ENCODE results near the gene URAD.

DNA sequence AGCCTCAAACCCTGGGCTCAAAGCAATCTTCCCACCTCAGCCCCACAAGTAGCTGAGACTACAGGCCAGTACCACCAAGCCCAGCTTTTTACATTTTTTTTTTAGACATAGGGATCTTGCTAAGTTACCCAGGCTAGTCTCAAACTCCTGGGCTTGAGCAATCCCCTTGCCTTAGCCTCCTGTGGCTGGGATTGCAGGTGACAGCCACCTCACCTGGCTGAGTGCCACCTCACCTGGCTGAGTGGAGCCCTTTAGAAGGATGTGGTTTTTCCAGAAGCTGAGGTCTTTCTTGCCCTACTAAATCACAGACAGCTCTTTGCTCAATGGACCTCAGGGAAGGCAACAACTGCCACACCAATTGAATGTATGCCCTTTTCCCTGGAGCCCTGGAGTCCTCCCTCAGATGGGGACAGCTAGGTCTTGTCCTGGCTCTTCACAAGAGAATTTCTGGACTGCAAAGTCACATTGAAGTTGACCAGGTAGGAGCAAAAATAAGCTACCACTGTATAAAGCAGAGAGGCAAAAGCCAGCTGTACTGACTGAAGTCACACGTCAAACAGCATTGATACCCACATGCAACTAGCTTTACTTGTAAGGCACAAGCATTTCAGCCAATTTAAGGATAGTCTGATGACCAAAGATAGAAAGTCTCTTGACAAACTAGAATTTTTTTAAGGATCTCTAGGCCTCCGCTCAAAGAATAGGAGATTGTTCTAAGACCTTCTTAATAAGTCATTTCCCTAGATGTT, 54.7 kb downstream of the URAD start:
- TF ChIP-seq, protein P1, sequence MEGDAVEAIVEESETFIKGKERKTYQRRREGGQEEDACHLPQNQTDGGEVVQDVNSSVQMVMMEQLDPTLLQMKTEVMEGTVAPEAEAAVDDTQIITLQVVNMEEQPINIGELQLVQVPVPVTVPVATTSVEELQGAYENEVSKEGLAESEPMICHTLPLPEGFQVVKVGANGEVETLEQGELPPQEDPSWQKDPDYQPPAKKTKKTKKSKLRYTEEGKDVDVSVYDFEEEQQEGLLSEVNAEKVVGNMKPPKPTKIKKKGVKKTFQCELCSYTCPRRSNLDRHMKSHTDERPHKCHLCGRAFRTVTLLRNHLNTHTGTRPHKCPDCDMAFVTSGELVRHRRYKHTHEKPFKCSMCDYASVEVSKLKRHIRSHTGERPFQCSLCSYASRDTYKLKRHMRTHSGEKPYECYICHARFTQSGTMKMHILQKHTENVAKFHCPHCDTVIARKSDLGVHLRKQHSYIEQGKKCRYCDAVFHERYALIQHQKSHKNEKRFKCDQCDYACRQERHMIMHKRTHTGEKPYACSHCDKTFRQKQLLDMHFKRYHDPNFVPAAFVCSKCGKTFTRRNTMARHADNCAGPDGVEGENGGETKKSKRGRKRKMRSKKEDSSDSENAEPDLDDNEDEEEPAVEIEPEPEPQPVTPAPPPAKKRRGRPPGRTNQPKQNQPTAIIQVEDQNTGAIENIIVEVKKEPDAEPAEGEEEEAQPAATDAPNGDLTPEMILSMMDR (IDR thresholded peaks at IDR 0.05; ENCODE audit: low read depth, low read length) = no peak
- no peak for TF ChIP-seq EZH2phosphoT487 (IDR thresholded peaks at IDR 0.05; ENCODE audit: low read depth)
